ENCODE data around the gene GADD45B. TPM values are rescaled to one million over a fixed set of nuclear protein-coding genes. Genes with fewer than 3 reads are reported as not detected.

Gene GADD45B
- total RNA-seq, 3 donors from 2014 or later, result 136 to 301 (median 172) TPM

DNA sequence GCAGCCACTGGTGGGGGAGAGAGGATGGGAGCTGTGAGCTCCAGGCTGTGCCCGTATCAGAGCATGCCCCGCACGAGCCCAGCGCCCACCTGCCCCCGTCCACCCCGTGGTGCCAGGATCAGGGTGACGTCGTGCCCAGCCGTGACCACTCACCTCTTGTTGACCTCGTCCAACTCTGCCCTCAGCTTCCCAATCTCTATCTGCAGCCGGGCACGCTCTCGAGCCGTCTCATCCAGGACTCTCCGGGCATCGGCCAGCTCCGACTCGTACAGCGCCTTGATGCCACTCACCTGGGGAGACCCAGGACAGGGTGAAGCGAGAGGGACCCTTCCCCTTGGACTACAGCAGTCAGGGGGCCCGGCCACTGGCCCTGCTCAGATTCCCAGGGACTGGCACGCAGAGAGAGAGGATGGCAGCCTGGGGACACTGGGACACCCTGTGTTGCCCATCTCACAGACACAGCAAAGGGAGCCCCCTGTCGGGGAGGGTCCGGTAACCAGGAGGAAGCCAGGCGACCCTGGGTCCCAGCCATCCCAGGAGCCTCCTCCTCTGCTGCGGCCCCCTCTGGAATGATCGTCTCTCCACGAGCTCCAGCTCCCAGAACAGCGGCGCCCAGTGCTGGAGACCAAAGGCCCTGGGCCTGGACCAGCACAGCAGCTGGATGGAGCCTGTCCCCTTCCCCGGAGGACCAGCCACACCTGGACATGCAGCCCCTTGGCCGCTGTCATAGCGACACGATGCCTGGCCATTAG is 31.5 kb upstream of the GADD45B start:
- TF ChIP-seq POLR2A (IDR thresholded peaks at IDR 0.05) (no peak), POLR2AphosphoS5 (IDR thresholded peaks at IDR 0.05) (no peak)
- TF ChIP-seq, protein P1, sequence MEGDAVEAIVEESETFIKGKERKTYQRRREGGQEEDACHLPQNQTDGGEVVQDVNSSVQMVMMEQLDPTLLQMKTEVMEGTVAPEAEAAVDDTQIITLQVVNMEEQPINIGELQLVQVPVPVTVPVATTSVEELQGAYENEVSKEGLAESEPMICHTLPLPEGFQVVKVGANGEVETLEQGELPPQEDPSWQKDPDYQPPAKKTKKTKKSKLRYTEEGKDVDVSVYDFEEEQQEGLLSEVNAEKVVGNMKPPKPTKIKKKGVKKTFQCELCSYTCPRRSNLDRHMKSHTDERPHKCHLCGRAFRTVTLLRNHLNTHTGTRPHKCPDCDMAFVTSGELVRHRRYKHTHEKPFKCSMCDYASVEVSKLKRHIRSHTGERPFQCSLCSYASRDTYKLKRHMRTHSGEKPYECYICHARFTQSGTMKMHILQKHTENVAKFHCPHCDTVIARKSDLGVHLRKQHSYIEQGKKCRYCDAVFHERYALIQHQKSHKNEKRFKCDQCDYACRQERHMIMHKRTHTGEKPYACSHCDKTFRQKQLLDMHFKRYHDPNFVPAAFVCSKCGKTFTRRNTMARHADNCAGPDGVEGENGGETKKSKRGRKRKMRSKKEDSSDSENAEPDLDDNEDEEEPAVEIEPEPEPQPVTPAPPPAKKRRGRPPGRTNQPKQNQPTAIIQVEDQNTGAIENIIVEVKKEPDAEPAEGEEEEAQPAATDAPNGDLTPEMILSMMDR (IDR thresholded peaks at IDR 0.05), result no peak
- Histone ChIP-seq H3K36me3 (no peaks in the 10 kb centered on the region), H3K9me3 (no peaks in the 10 kb centered on the region), H3K4me1 (no peaks in the 10 kb centered on the region), H3K27ac (no peak overlapping the region), H3K4me3 (no peak overlapping the region), H3K27me3 (no peaks in the 10 kb centered on the region)
- no peak for DNase-seq (ENCODE audit: low spot score in 2 of 2)
- intact Hi-C loops (cut with DNase I; ENCODE audit: low total_unique reads), result loop anchor here (5.0 kb wide), 1 partner anchor 878 kb away; no protein-coding TSS in a partner anchor

DNA sequence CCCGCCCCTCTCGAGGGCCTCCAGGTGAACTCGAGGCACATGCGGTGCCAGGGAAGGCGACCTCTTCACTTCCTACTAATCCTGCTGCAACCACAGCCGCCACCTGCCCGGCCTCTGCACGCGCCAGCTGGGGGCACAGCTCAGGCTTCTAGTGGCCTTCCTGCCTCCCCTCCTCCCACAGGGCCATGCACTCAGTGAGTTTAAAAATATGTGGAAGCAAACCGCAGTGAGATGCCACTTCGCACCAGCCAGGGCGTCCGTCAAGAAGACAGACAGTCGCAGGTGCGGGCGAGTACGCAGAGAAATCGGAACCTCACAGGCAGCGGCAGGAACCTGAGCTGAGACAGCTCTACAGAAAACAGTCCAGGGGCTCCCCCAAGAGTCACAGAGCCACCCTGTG is 29.5 kb upstream of the GADD45B start:
- Histone ChIP-seq H3K36me3 (no peaks in the 10 kb centered on the region), H3K9me3 (no peaks in the 10 kb centered on the region)

DNA sequence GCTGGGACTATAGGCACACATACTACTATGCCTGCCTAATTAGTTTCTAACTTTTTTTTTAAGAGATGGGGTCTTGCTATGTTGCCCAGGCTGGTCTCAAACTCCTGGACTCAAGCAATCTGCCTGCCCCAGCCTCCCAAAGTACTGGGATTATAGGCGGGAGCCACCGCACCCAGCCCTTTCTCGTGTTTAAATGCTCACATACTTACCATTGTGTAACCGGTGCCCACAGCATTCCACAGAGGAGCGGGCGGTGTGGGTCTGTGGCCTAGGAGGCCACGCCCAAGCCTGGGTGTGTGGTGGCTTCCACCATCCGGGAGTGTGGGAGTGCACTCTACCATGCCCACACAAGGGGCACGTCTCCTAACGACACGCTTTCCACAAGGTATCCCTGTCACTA is 26.9 kb upstream of the GADD45B start:
- no peak overlapping the region for H3K27ac ChIP-seq
- intact Hi-C loops (cut with DNase I; ENCODE audit: low total_unique reads), result no loop called here
- H3K4me1 ChIP-seq, result no peaks in the 10 kb centered on the region
- H3K36me3 ChIP-seq, result no peaks in the 10 kb centered on the region
- DNase-seq (ENCODE audit: low spot score in 2 of 2), result no peak
- TF ChIP-seq, protein P1 (IDR thresholded peaks at IDR 0.05), result no peak
- TF ChIP-seq POLR2A (IDR thresholded peaks at IDR 0.05) (no peak), POLR2AphosphoS5 (IDR thresholded peaks at IDR 0.05) (no peak)
- no peaks in the 10 kb centered on the region for H3K9me3 ChIP-seq
- no peaks in the 10 kb centered on the region for H3K27me3 ChIP-seq
- no peak overlapping the region for H3K4me3 ChIP-seq

More for the DNA sequence above, 29.5 kb upstream of the GADD45B start:
- Histone ChIP-seq H3K27me3 (no peaks in the 10 kb centered on the region), H3K4me1 (no peaks in the 10 kb centered on the region), H3K4me3 (no peak overlapping the region), H3K27ac (no peak overlapping the region)
- DNase-seq (ENCODE audit: low spot score in 2 of 2), result no peak
- TF ChIP-seq POLR2AphosphoS5 (IDR thresholded peaks at IDR 0.05), result no peak
- TF ChIP-seq, protein P1 (IDR thresholded peaks at IDR 0.05), result no peak
- TF ChIP-seq POLR2A (IDR thresholded peaks at IDR 0.05), result no peak
- intact Hi-C loops (cut with DNase I; ENCODE audit: low total_unique reads), result no loop called here

DNA sequence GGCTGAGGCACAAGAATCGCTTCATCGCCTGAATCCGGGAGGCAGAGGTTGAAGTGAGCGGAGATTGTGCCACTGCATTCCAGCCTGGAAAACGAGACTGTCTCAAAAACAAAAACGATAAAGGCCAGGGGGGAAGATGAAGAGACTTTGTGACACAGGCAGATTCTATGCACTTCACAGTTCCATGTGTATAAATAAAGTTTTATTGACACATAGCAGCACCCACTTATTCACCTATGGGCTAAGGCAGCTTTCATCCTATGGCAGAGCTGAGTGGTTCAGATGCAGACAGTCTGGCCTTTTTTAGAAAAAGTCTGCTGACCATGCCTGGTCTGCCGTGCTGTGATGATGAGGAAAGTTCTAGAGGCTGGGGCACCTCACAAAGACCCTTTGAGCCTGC is 24.8 kb upstream of the GADD45B start:
- no peak for DNase-seq (ENCODE audit: low spot score in 2 of 2)
- Histone ChIP-seq H3K4me1 (peaks cover 0 to 8% of the 10 kb centered on the region in 2 donors), H3K27me3 (no peaks in the 10 kb centered on the region), H3K4me3 (no peak overlapping the region), H3K36me3 (no peaks in the 10 kb centered on the region), H3K27ac (no peak overlapping the region), H3K9me3 (no peaks in the 10 kb centered on the region)
- TF ChIP-seq POLR2A (IDR thresholded peaks at IDR 0.05) (no peak), POLR2AphosphoS5 (IDR thresholded peaks at IDR 0.05) (no peak)
- TF ChIP-seq, protein P1 (IDR thresholded peaks at IDR 0.05), result no peak
- intact Hi-C loops (cut with DNase I; ENCODE audit: low total_unique reads), result no loop called here

DNA sequence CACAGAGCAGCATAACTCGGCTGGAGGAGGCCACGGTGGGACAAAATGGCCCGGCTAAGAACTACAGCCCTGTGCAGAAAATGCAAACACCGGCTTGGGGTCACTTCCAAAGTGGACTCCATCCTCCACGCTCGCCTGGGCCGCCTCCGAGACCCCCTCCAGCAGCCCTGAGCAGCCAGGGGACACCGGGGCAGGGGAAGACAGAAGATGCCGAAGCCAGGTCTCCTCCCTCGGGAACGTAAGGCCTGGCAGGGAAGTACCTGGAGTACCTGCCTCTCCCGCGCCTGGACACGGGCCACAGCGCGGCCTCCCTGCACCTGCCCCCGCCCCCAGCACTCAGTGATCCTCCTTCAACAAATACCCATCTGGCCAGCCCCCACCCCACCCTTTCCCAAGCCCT is 24.2 kb upstream of the GADD45B start:
- Histone ChIP-seq H3K4me1 (peaks cover 0 to 8% of the 10 kb centered on the region in 2 donors), H3K27me3 (no peaks in the 10 kb centered on the region), H3K4me3 (no peak overlapping the region), H3K27ac (no peak overlapping the region), H3K9me3 (no peaks in the 10 kb centered on the region), H3K36me3 (no peaks in the 10 kb centered on the region)
- intact Hi-C loops (cut with DNase I; ENCODE audit: low total_unique reads), result no loop called here
- no peak for DNase-seq (ENCODE audit: low spot score in 2 of 2)
- TF ChIP-seq, protein P1 (IDR thresholded peaks at IDR 0.05), result no peak

Data from breast epithelium (tissue), 4 donors.